ENCODE measurements around the gene LONP2. TPM values are rescaled to one million over a fixed set of nuclear protein-coding genes. Genes with fewer than 3 reads are reported as not detected.

The LONP2 gene
- total RNA-seq, 1 donor from 2014 or later, result 30.6 TPM

- Mint-ChIP-seq H3K9me3 (no peaks in the 10 kb centered on the region), H3K36me3 (peaks cover 2% of the 10 kb centered on the region), H3K27ac (no peak overlapping the region), H3K4me3 (no peak overlapping the region), H3K4me1 (peaks cover 15% of the 10 kb centered on the region), H3K27me3 (ENCODE audit: insufficient read depth, low read depth) (no peaks in the 10 kb centered on the region)
- no peak overlapping the region for H3K27ac ChIP-seq
- no peaks in the 10 kb centered on the region for H3K36me3 ChIP-seq
- no peak overlapping the region for H3K4me3 ChIP-seq
- no peaks in the 10 kb centered on the region for H3K9me3 ChIP-seq (ENCODE audit: low read depth)
- no peak overlapping the region for H2AFZ ChIP-seq (replicated peaks)
- H3F3A ChIP-seq (ENCODE audit: low read depth), result peaks cover 28% of the 10 kb centered on the region
- no peak overlapping the region for H3K9ac ChIP-seq
- peaks cover 46% of the 10 kb centered on the region for H3K4me1 ChIP-seq
- no peak for DNase-seq (ENCODE audit: low spot score)
- H3K79me2 ChIP-seq (ENCODE audit: low read depth), result peaks cover 100% of the 10 kb centered on the region
- no peaks in the 10 kb centered on the region for H3K27me3 ChIP-seq
- peaks cover 99% of the 10 kb centered on the region for H4K20me1 ChIP-seq (ENCODE audit: low read depth)
- H3K4me2 ChIP-seq, result no peak overlapping the region
- TF ChIP-seq EZH2 (IDR thresholded peaks at IDR 0.05) (no peak), EZH2phosphoT487 (IDR thresholded peaks at IDR 0.05) (no peak), CTCF (IDR thresholded peaks at IDR 0.05) (no peak)
Measured at GRCh38 chr16:48371393-48371780, 127.3 kb downstream of the LONP2 start.

- peaks cover 16% of the 10 kb centered on the region for H3F3A ChIP-seq (ENCODE audit: low read depth)
- H3K27me3 Mint-ChIP-seq (ENCODE audit: insufficient read depth, low read depth), result no peaks in the 10 kb centered on the region
- peaks cover 99% of the 10 kb centered on the region for H4K20me1 ChIP-seq (ENCODE audit: low read depth)
- no peak overlapping the region for H3K27ac ChIP-seq
- no peaks in the 10 kb centered on the region for H3K36me3 ChIP-seq
- TF ChIP-seq CTCF (IDR thresholded peaks at IDR 0.05), result no peak
- no peak for TF ChIP-seq EZH2 (IDR thresholded peaks at IDR 0.05)
- TF ChIP-seq EZH2phosphoT487 (IDR thresholded peaks at IDR 0.05), result no peak
- peaks cover 44% of the 10 kb centered on the region for H3K4me1 ChIP-seq
- peaks cover 10% of the 10 kb centered on the region for H3K4me1 Mint-ChIP-seq
- peaks cover 2% of the 10 kb centered on the region for H3K36me3 Mint-ChIP-seq
- H3K4me3 Mint-ChIP-seq, result no peak overlapping the region
- H3K9me3 Mint-ChIP-seq, result no peaks in the 10 kb centered on the region
- no peaks in the 10 kb centered on the region for H3K27me3 ChIP-seq
- no peak overlapping the region for H3K9ac ChIP-seq
- H3K9me3 ChIP-seq (ENCODE audit: low read depth), result no peaks in the 10 kb centered on the region
- DNase-seq (ENCODE audit: low spot score), result no peak
- no peak overlapping the region for H3K4me3 ChIP-seq
- H3K4me2 ChIP-seq, result no peak overlapping the region
- no peak overlapping the region for H3K27ac Mint-ChIP-seq
- no peak overlapping the region for H2AFZ ChIP-seq (replicated peaks)
- H3K79me2 ChIP-seq (ENCODE audit: low read depth), result peaks cover 100% of the 10 kb centered on the region
Measured at GRCh38 chr16:48372744-48373143, 128.6 kb downstream of the LONP2 start.

- H3F3A ChIP-seq (ENCODE audit: low read depth), result peaks cover 15% of the 10 kb centered on the region
- H3K4me3 Mint-ChIP-seq, result no peak overlapping the region
- H3K36me3 ChIP-seq, result no peaks in the 10 kb centered on the region
- no peak for TF ChIP-seq EZH2 (IDR thresholded peaks at IDR 0.05)
- no peak for TF ChIP-seq EZH2phosphoT487 (IDR thresholded peaks at IDR 0.05)
- no peak for TF ChIP-seq CTCF (IDR thresholded peaks at IDR 0.05)
- H3K9me3 Mint-ChIP-seq, result no peaks in the 10 kb centered on the region
- no peak overlapping the region for H2AFZ ChIP-seq (replicated peaks)
- peaks cover 4% of the 10 kb centered on the region for H3K36me3 Mint-ChIP-seq
- H3K27me3 ChIP-seq, result no peaks in the 10 kb centered on the region
- H3K9ac ChIP-seq, result peak overlapping the region; percentile 16
- peaks cover 100% of the 10 kb centered on the region for H3K79me2 ChIP-seq (ENCODE audit: low read depth)
- H3K4me2 ChIP-seq, result no peak overlapping the region
- H3K4me3 ChIP-seq, result no peak overlapping the region
- H3K9me3 ChIP-seq (ENCODE audit: low read depth), result no peaks in the 10 kb centered on the region
- H3K27ac Mint-ChIP-seq, result no peak overlapping the region
- no peak for DNase-seq (ENCODE audit: low spot score)
- H3K4me1 ChIP-seq, result peaks cover 44% of the 10 kb centered on the region
- H3K27me3 Mint-ChIP-seq (ENCODE audit: insufficient read depth, low read depth), result no peaks in the 10 kb centered on the region
- H3K27ac ChIP-seq, result no peak overlapping the region
- peaks cover 99% of the 10 kb centered on the region for H4K20me1 ChIP-seq (ENCODE audit: low read depth)
- peaks cover 10% of the 10 kb centered on the region for H3K4me1 Mint-ChIP-seq
Measured at GRCh38 chr16:48373258-48374029, 129.3 kb downstream of the LONP2 start.

Measured in neural progenitor cell (in vitro differentiated cells).